Measurements from ENCODE around the gene CNTNAP2.
A peak's percentile ranks its signal among the peaks of the same experiment; 100 is the strongest.
"Not testable (repeated sequence)": the region's sequence is repeated elsewhere in the genome, so short reads cannot be mapped to it uniquely, and the experiment has no call there.

The CNTNAP2 gene

DNA sequence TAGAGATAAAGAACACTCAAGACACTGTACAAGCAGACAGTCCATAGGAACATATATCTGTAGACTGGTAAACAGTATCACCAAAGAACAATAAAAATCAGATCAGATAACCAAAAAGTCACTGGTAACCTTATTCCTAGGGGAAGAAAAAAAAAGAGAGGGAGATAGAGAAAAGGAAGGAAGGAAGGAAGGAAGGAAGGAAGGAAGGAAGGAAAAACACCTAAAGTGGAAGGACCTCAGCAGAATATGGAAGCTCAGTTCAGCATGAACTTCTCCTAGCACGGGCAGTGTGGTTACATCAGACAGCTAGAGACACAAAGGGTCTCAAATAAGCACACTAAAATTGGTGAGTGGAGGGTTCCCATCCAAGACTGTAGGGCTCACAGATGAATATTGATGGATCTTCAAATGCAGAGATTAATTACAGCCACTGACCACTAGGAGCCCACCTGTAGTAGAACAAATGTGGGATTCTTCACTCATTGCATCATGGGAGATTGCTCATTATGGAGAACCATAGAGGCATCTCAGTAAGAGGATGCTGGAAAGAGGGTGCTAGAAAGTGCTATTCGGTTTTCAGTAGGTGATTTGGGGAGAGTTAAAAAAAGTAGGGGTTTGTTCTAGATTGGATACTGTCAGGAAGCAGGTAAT is 2180.5 kb downstream of the CNTNAP2 start:
- no peak for FAIRE-seq

DNA sequence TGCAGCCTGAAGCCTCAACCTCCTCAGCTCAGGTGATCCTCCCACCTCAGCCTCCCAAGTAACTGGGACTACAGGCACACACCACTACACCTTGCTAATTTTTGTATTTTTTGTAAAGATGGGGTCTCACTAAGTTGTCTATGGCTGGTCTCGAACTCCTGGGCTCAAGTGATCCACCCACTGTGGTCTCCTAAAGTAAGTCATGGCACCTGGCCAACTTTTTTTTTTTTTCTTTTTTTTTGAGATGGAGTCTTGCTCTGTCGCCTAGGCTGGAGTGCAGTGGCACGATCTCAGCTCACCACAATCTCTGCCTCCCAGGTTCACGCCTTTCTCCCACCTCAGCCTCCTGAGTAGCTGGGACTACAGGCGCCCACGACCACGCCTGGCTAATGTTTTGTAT is 2182.2 kb downstream of the CNTNAP2 start:
- not testable (repeated sequence) for FAIRE-seq

- no peak for FAIRE-seq
These were observed 2183.0 kb downstream of the CNTNAP2 start for GRCh38 chr7:148299350-148300276.

- not testable (repeated sequence) for FAIRE-seq
These were observed 2185.8 kb downstream of the CNTNAP2 start for GRCh38 chr7:148302436-148302835.

DNA sequence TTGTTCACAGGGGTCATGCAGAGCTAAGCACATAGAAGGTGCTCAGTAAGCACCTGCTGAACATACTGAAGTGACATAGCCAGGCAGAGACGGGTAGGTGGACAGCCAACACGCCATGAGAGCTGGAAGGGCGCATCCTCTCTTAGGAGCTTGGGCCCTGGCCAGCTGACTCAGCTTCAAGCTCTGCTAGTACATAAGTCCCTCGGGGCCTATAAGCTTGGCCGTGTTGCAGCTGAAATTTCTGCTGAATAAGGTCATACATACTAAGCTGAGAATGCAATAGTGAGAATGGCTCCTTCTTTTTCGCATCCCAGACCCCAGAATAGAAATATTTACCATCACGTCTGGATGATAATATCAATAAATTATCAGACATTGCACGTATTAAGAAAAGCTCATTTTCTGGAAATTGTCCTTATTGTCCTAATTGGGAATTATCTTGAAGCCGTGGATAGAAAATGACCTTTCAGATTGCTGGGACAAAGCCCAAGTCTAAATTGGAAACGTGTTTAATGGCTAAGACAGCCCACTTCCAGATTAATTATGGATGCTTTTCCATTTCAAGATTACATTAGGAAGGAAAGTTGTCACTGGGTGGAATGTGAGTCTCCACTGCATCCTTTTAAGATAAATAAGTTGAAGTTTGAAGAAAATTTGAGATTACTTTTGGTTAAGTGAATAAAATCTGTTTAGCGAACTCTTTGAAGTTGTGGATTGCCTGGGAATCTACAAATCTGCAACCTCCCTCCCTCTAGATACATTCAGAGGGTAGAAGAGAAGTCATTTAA is 2186.9 kb downstream of the CNTNAP2 start:
- FAIRE-seq, result no peak

GRCh38 chr7:148304083-148304335 is 2187.4 kb downstream of the CNTNAP2 start:
- no peak for FAIRE-seq

- FAIRE-seq, result no peak
These were observed 2187.9 kb downstream of the CNTNAP2 start for GRCh38 chr7:148304456-148304855.

DNA sequence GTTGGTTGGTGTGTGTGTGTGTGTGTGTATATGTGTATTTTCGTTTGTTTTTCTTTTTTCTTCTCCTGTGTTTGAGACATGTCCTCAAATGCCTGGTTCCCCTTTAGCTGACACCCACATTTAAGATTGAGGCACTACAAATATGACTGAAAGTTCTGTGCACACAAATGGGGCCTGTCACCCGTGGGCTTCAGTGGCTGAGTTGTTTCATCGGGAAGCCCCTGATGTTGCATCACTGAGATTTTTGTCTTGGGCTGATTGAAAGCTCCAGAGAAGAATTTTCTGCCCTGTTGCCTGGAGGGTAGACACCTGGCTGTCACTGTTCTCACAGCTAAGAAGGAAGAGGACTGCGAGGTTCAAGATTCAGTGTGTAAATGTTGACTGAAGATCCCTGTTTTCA is 2190.2 kb downstream of the CNTNAP2 start:
- no peak for FAIRE-seq

DNA sequence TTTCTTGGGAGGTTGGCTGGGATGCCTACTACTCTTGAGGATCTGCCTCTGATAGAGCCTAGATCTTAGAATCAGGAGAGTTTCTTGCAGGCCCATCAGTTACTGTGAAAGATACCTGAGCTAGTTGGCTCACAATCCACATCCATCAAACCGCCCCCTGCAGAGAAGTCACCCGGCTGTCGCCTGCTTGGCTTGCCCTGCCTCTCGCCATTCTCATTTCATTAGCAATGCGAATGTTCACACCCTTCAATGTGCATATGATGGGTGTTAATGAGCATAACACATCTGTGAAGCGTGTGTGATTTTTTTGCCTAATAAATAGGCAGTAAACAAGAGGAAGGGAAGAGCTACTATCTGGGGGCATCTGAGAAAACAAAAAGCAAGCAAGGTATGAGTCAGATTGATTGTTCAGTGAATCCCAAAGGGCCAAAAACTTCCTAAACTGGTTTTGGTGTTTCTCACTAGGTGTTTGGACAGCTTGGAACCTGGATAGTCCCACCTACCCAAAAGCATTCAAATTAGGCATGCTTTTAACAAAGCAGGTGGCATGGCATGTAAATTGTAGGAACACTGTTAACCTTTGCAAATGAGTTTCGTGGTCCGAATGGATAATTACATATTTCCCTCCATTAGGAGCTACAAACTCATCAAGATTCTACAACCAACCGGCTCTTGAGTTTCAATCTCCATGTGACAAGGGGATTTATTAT is 2201.7 kb downstream of the CNTNAP2 start:
- no peak for FAIRE-seq

- no peak for FAIRE-seq
These were observed 2202.2 kb downstream of the CNTNAP2 start for GRCh38 chr7:148318838-148319237.

GRCh38 chr7:148319316-148319808 is 2202.8 kb downstream of the CNTNAP2 start:
- no peak for FAIRE-seq

GRCh38 chr7:148325208-148325607 is 2208.6 kb downstream of the CNTNAP2 start:
- no peak for FAIRE-seq

DNA sequence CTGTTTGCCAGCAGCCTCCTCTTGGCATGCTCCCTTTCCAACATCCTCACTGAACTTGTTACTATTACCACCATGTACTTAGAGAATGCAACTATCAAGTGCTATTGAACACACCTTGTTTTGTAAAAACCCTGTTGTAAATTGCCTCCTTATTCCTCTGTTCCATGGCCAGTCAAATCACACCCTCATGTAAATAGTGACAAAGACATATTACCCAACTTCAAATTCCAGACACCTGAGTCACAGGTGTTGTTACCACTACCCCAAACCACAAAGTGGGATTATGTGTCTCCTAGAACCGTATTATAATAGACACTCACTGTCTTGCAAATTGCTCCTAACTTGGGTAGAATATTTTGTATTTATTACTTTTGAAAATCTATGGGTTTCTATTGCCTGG is 2210.8 kb downstream of the CNTNAP2 start:
- FAIRE-seq, result no peak

DNA sequence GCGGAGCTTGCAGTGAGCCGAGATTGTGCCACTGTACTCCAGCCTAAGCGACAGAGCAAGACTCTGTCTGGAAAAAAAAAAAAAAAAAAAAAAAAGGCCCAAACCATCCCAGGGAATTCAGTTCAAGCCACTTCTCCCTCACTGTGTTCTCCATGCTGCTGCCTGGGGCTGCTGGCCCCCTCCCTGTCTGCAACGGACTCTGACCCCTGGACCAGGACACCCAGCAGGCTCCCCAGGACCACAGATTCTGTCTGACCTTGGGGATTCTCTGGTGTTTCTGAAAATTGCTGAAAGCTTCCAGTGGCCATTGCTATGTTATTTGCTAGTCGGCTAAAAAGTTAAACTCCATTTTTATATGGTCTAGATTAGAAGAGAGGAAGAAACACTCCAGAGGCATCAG is 2212.3 kb downstream of the CNTNAP2 start:
- no peak for FAIRE-seq

- no peak for FAIRE-seq
These were observed 2213.7 kb downstream of the CNTNAP2 start for GRCh38 chr7:148330124-148330818.

DNA sequence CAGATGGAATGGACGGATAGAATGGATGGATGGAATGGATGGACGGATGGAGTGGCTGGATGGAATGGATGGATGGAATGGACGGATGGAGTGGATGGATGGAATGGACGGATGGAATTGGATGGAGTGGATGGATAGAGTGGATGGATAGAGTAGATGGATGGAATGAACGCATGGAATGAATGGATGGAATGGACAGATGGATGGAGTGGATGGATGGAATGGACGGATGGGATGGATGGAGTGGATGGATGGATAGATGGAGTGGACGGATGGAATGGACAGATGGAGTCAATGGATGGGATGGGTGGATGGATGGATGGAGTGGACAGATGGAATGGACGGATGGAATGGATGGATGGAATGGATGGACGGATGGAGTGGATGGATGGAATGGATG is 2214.2 kb downstream of the CNTNAP2 start:
- FAIRE-seq, result no peak

GRCh38 chr7:148331456-148331855 is 2214.9 kb downstream of the CNTNAP2 start:
- peak; percentile 99 for FAIRE-seq

GRCh38 chr7:148332191-148333186 is 2215.9 kb downstream of the CNTNAP2 start:
- no peak for FAIRE-seq

GRCh38 chr7:148334441-148334956 is 2217.9 kb downstream of the CNTNAP2 start:
- no peak for FAIRE-seq

DNA sequence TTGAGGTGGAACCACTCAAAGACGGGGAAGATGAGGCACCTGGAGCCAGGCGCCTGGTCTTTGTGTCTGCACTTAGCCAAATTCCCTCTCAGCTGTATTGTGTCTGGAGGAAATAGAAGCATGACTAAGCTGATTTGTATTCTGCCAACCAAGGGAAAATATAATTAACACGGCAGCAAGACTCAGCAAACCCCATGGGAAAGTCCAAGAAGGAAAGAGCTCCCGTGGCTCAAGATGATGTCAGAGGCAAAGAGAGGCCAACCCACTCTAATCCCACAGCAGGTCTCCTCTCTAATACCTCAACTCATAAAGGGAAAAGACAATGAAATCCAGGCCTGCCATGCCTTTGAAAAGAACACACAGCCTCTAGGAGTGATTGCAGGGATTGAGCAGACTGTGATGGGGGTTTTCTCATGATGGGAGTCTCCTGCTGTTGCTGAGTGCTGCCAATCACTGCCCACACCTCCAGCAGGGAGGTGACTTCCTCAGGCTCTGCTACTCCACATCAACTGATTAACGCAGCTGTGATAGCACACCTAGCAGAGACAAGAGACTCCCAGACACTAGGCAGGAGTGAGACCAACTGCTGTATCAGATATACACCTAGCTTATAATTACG is 2218.5 kb downstream of the CNTNAP2 start:
- FAIRE-seq, result no peak
